IMR-90 (cell line): ENCODE measurements around the gene GPATCH8.

ENCODE experiments used
- MAFK ChIP-seq: IDR thresholded peaks from 2 replicates; pipeline ENCODE4 v1.6.1; 2012; ENCODE audit warnings: low read depth, low read length, improper control_type of control experiment
- MXI1 ChIP-seq: IDR thresholded peaks from 2 replicates; pipeline ENCODE4 v1.6.1; 2012; ENCODE audit warnings: low read depth, mild to moderate bottlenecking, low read length, moderate library complexity, borderline replicate concordance
- NFE2L2 ChIP-seq: fragments of 150-350 bp; IDR thresholded peaks from 2 replicates; pipeline ENCODE4 v1.6.1; 2016; ENCODE audit warnings: low read depth, mild to moderate bottlenecking, low read length
- POLR2A ChIP-seq: IDR thresholded peaks from 2 replicates; pipeline ENCODE4 v1.6.1; 2012; ENCODE audit warnings: mild to moderate bottlenecking, low read depth, low read length
- TF ChIP-seq, protein P1 (sequence below): conservative IDR thresholded peaks from 2 replicates; pipeline ENCODE4 v1.5.1; 2012; ENCODE audit warnings: mild to moderate bottlenecking, low read depth, low read length, improper control_type of control experiment
- TF ChIP-seq, protein P2 (sequence below): fragments of 150-350 bp; IDR thresholded peaks from 2 replicates; pipeline ENCODE4 v1.6.1; 2017; ENCODE audit warnings: mild to moderate bottlenecking, antibody characterized with exemption, low read length, low read depth

DNA sequence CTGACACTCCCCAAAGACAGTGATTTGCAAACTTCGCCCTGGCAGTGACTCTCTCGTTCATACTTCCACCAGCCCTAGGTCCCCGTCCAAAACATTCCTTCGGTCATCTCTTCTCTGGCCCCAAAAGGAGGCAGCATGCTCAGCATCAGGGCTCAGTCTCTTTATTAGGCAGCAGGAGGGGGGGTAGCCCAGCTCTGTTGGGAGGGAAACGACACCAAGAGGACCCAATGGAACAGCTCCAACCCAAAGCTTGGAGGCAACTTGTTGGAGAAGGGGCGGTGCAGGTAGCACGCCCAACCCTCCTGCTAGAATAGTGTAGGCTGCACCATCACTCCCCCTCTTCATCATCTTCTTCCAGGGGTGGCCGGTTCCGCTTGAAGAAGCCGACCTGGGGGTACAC is 131.2 kb downstream of the GPATCH8 start:
- TF ChIP-seq NFE2L2: no peak
- no peak for TF ChIP-seq MXI1
- TF ChIP-seq, protein P1, sequence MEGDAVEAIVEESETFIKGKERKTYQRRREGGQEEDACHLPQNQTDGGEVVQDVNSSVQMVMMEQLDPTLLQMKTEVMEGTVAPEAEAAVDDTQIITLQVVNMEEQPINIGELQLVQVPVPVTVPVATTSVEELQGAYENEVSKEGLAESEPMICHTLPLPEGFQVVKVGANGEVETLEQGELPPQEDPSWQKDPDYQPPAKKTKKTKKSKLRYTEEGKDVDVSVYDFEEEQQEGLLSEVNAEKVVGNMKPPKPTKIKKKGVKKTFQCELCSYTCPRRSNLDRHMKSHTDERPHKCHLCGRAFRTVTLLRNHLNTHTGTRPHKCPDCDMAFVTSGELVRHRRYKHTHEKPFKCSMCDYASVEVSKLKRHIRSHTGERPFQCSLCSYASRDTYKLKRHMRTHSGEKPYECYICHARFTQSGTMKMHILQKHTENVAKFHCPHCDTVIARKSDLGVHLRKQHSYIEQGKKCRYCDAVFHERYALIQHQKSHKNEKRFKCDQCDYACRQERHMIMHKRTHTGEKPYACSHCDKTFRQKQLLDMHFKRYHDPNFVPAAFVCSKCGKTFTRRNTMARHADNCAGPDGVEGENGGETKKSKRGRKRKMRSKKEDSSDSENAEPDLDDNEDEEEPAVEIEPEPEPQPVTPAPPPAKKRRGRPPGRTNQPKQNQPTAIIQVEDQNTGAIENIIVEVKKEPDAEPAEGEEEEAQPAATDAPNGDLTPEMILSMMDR: no peak
- TF ChIP-seq, protein P2, sequence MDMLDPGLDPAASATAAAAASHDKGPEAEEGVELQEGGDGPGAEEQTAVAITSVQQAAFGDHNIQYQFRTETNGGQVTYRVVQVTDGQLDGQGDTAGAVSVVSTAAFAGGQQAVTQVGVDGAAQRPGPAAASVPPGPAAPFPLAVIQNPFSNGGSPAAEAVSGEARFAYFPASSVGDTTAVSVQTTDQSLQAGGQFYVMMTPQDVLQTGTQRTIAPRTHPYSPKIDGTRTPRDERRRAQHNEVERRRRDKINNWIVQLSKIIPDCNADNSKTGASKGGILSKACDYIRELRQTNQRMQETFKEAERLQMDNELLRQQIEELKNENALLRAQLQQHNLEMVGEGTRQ: no peak
- TF ChIP-seq MAFK: no peak
- TF ChIP-seq POLR2A: no peak
